Measurements from ENCODE around the gene GALNT2.

Gene GALNT2

GRCh38 chr1:230313453-230314141, 246.6 kb downstream of the GALNT2 start:
- Histone ChIP-seq H3K9me3 (ENCODE audit: insufficient read depth, low read depth, low read length) (peaks cover 4% of the 10 kb centered on the region), H3K4ac (ENCODE audit: low read depth, low read length) (no peak overlapping the region), H2BK12ac (ENCODE audit: low read length) (no peak overlapping the region), H2AFZ (ENCODE audit: insufficient read depth, low read length, poor library complexity) (no peak overlapping the region), H3K36me3 (ENCODE audit: control insufficient read depth in 1 of 2, insufficient read depth in 2 of 2, low read length in 2 of 2) (no peaks in the 10 kb centered on the region), H3K4me2 (ENCODE audit: low read length) (no peak overlapping the region), H4K91ac (ENCODE audit: low read depth, low read length) (no peak overlapping the region), H3K14ac (ENCODE audit: low read length) (no peak overlapping the region), H3K23ac (ENCODE audit: low read length) (no peak overlapping the region), H4K12ac (ENCODE audit: low read depth, low read length) (no peak overlapping the region), H3K79me1 (ENCODE audit: low read length) (no peaks in the 10 kb centered on the region), H3K9ac (ENCODE audit: low read length) (no peak overlapping the region), H2BK120ac (ENCODE audit: insufficient read depth, low read length, poor library complexity) (no peak overlapping the region), H3K27ac (ENCODE audit: low read depth, low read length) (no peak overlapping the region), H3K79me2 (ENCODE audit: control insufficient read depth, insufficient read depth, low read length, poor library complexity) (no peaks in the 10 kb centered on the region), H3K27me3 (ENCODE audit: insufficient read depth, low read length) (no peaks in the 10 kb centered on the region), H2AK5ac (ENCODE audit: low read length) (no peak overlapping the region), H2BK5ac (ENCODE audit: low read depth, low read length, poor library complexity) (no peak overlapping the region), H3K18ac (ENCODE audit: low read length) (no peak overlapping the region), H3K4me3 (ENCODE audit: low read depth, low read length) (no peak overlapping the region), H3K4me1 (ENCODE audit: control insufficient read depth in 1 of 2, insufficient read depth in 2 of 2, low read length in 2 of 2) (no peaks in the 10 kb centered on the region), H4K8ac (ENCODE audit: low read depth, low read length) (no peak overlapping the region)
- DNase-seq: no peak
- WGBS (ENCODE audit: extremely low coverage, insufficient coverage, insufficient read length): no CpG with 5 or more reads among the region's 12 CpGs

DNA sequence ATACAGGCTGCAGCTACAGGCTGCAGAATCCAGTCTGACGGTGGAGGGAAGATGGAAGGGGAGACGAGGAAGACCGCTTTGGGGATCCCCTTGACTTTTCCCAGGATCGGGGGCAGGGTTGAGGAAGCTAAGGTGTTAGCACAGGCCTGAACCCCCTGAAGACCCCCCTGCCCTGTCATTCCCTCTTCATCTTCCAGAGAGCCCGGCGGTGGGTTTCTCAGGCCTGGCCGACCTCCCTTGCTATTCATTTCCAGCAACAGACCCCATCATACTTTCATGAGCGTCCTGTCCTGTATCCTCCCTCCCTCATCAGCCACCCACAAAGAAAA, 247.1 kb downstream of the GALNT2 start:
- Histone ChIP-seq H3K27me3 (ENCODE audit: insufficient read depth, low read length) (no peaks in the 10 kb centered on the region), H3K9me3 (ENCODE audit: insufficient read depth, low read depth, low read length) (peaks cover 2% of the 10 kb centered on the region), H3K9ac (ENCODE audit: low read length) (no peak overlapping the region), H3K79me2 (ENCODE audit: control insufficient read depth, insufficient read depth, low read length, poor library complexity) (no peaks in the 10 kb centered on the region), H3K18ac (ENCODE audit: low read length) (no peak overlapping the region), H4K12ac (ENCODE audit: low read depth, low read length) (no peak overlapping the region), H3K14ac (ENCODE audit: low read length) (no peak overlapping the region), H3K36me3 (ENCODE audit: control insufficient read depth in 1 of 2, insufficient read depth in 2 of 2, low read length in 2 of 2) (no peaks in the 10 kb centered on the region), H3K27ac (ENCODE audit: low read depth, low read length) (no peak overlapping the region), H2BK120ac (ENCODE audit: insufficient read depth, low read length, poor library complexity) (no peak overlapping the region), H2AK5ac (ENCODE audit: low read length) (no peak overlapping the region), H2AFZ (ENCODE audit: insufficient read depth, low read length, poor library complexity) (no peak overlapping the region), H3K23ac (ENCODE audit: low read length) (no peak overlapping the region), H4K91ac (ENCODE audit: low read depth, low read length) (no peak overlapping the region), H2BK12ac (ENCODE audit: low read length) (no peak overlapping the region), H3K4ac (ENCODE audit: low read depth, low read length) (no peak overlapping the region), H2BK5ac (ENCODE audit: low read depth, low read length, poor library complexity) (no peak overlapping the region), H3K4me2 (ENCODE audit: low read length) (no peak overlapping the region), H4K8ac (ENCODE audit: low read depth, low read length) (no peak overlapping the region), H3K4me1 (ENCODE audit: control insufficient read depth in 1 of 2, insufficient read depth in 2 of 2, low read length in 2 of 2) (no peaks in the 10 kb centered on the region), H3K4me3 (ENCODE audit: low read depth, low read length) (no peak overlapping the region), H3K79me1 (ENCODE audit: low read length) (no peaks in the 10 kb centered on the region)
- no peak for DNase-seq
- WGBS (ENCODE audit: extremely low coverage, insufficient coverage, insufficient read length): no CpG with 5 or more reads among the region's 8 CpGs

- Histone ChIP-seq H4K8ac (ENCODE audit: low read depth, low read length) (no peak overlapping the region), H3K14ac (ENCODE audit: low read length) (no peak overlapping the region), H4K91ac (ENCODE audit: low read depth, low read length) (no peak overlapping the region), H3K18ac (ENCODE audit: low read length) (no peak overlapping the region), H2BK12ac (ENCODE audit: low read length) (no peak overlapping the region), H3K79me1 (ENCODE audit: low read length) (no peaks in the 10 kb centered on the region), H3K4me1 (ENCODE audit: control insufficient read depth in 1 of 2, insufficient read depth in 2 of 2, low read length in 2 of 2) (no peaks in the 10 kb centered on the region), H3K9me3 (ENCODE audit: insufficient read depth, low read depth, low read length) (no peaks in the 10 kb centered on the region), H2AFZ (ENCODE audit: insufficient read depth, low read length, poor library complexity) (no peak overlapping the region), H3K23ac (ENCODE audit: low read length) (no peak overlapping the region), H4K12ac (ENCODE audit: low read depth, low read length) (no peak overlapping the region), H2BK120ac (ENCODE audit: insufficient read depth, low read length, poor library complexity) (no peak overlapping the region), H2AK5ac (ENCODE audit: low read length) (no peak overlapping the region), H3K9ac (ENCODE audit: low read length) (no peak overlapping the region), H3K4ac (ENCODE audit: low read depth, low read length) (no peak overlapping the region), H2BK5ac (ENCODE audit: low read depth, low read length, poor library complexity) (no peak overlapping the region), H3K36me3 (ENCODE audit: control insufficient read depth in 1 of 2, insufficient read depth in 2 of 2, low read length in 2 of 2) (no peaks in the 10 kb centered on the region), H3K4me2 (ENCODE audit: low read length) (no peak overlapping the region), H3K79me2 (ENCODE audit: control insufficient read depth, insufficient read depth, low read length, poor library complexity) (no peaks in the 10 kb centered on the region), H3K4me3 (ENCODE audit: low read depth, low read length) (no peak overlapping the region), H3K27ac (ENCODE audit: low read depth, low read length) (no peak overlapping the region), H3K27me3 (ENCODE audit: insufficient read depth, low read length) (no peaks in the 10 kb centered on the region)
- no CpG with 5 or more reads among the region's 6 CpGs for WGBS (ENCODE audit: extremely low coverage, insufficient coverage, insufficient read length)
- no peak for DNase-seq
Measured at GRCh38 chr1:230315099-230315498, 248.1 kb downstream of the GALNT2 start.

DNA sequence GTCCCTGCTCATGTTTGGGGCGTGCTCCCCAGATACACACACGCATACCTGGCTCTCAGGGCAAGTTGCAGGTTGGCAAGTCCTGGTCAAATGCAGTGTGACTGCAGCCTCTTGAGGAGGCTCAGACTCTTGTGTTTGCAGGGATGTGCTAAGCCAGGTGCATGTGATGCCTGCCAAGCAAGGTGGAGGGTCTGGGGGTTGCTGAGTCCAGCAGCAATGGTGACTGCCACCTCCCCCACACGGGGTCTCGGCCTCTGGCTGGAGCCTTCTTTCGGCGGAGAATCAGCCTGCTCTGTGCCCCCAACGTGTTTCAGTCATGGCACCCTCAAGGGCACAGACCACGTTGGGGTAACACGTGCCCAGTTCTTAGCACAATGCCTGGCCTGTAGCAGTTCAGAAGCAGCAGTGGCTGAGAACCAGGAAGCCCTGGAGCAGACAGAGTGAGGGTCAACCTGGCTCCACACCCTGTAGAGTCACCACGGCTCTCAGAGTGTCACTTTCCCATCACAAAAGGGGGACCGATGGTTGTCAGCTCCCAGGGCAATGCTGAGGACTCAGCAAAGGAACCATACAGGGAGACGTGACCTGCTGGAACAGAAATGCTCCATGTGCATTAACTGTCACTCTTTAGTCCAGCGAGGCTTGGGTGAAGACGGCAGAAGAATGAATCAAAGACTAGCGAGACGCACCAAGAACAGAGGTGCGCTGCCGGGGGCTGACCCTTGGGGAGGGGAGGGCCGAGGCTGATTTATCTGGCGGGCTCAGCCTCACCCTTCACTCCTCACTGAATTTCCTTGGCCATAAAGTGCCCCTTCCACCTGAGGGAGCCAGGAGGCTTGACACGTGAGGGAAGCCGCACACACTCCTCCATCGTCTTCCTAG, 250.1 kb downstream of the GALNT2 start:
- no CpG with 5 or more reads among the region's 23 CpGs for WGBS (ENCODE audit: extremely low coverage, insufficient coverage, insufficient read length)

More for the DNA sequence above, 250.1 kb downstream of the GALNT2 start:
- Histone ChIP-seq H3K18ac (ENCODE audit: low read length) (no peak overlapping the region), H3K4ac (ENCODE audit: low read depth, low read length) (no peak overlapping the region), H3K23ac (ENCODE audit: low read length) (no peak overlapping the region), H3K27ac (ENCODE audit: low read depth, low read length) (no peak overlapping the region), H4K12ac (ENCODE audit: low read depth, low read length) (no peak overlapping the region), H3K27me3 (ENCODE audit: insufficient read depth, low read length) (no peaks in the 10 kb centered on the region), H3K4me1 (ENCODE audit: control insufficient read depth in 1 of 2, insufficient read depth in 2 of 2, low read length in 2 of 2) (no peaks in the 10 kb centered on the region), H4K91ac (ENCODE audit: low read depth, low read length) (no peak overlapping the region), H3K79me2 (ENCODE audit: control insufficient read depth, insufficient read depth, low read length, poor library complexity) (no peaks in the 10 kb centered on the region), H2AFZ (ENCODE audit: insufficient read depth, low read length, poor library complexity) (no peak overlapping the region), H3K79me1 (ENCODE audit: low read length) (no peaks in the 10 kb centered on the region), H2BK120ac (ENCODE audit: insufficient read depth, low read length, poor library complexity) (no peak overlapping the region), H2AK5ac (ENCODE audit: low read length) (no peak overlapping the region), H3K9me3 (ENCODE audit: insufficient read depth, low read depth, low read length) (no peaks in the 10 kb centered on the region), H3K4me3 (ENCODE audit: low read depth, low read length) (no peak overlapping the region), H2BK12ac (ENCODE audit: low read length) (no peak overlapping the region), H3K36me3 (ENCODE audit: control insufficient read depth in 1 of 2, insufficient read depth in 2 of 2, low read length in 2 of 2) (no peaks in the 10 kb centered on the region), H3K9ac (ENCODE audit: low read length) (no peak overlapping the region), H2BK5ac (ENCODE audit: low read depth, low read length, poor library complexity) (no peak overlapping the region), H3K4me2 (ENCODE audit: low read length) (no peak overlapping the region), H3K14ac (ENCODE audit: low read length) (no peak overlapping the region), H4K8ac (ENCODE audit: low read depth, low read length) (no peak overlapping the region)
- no peak for DNase-seq

Data from trophoblast cell (in vitro differentiated cells and primary cell).